Prostate gland (tissue), 2 donors: Measurements from ENCODE around the gene NUDT2.

ENCODE experiments used
- POLR2AphosphoS5 ChIP-seq: sonication (generic); formaldehyde crosslinking; IDR thresholded peaks from one replicate; pipeline ENCODE4 v1.6.1; 2017; ENCODE audit warnings: antibody characterized with exemption
- TF ChIP-seq, protein P1 (sequence below), 4 experiments: fragments of 200-600 bp in 2 of 4; fragments of 450-650 bp in 2 of 4; sonication (generic) in 2 of 4; IDR thresholded peaks; 1 replicate in 3 of 4; 2 replicates in 1 of 4; pipeline ENCODE4 v1.5.1; 2016 to 2019; ENCODE audit warnings: antibody characterized with exemption in 4 of 4, mild to moderate bottlenecking in 2 of 4, moderate library complexity in 2 of 4

DNA sequence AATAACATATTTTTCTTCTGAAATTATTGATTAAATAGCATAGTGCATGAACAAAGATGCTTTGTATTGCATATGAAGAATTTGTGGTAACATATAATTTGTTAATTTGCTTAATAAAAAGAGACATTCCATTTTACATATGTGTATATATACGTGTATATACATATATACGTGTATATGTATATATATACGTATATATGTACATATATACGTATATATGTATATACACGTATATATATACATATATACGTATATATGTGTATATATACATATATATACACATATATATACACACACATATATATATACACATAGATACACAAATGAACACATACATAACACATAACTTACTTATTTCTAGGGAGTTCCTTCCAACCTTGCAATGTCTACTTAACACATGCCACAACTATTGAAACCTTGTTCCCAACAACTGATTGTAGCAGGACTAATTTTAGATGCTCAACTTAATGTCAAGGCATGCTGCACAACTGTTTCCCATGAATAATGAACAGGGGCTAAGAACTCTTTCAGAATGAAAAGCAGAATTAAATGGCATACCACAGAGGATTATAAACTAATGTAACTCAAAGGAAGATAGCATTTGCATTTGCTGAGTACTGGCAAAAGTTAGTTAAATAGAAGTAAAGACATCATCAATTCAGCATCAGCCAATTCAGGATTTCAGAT lies 17.7 kb upstream of the NUDT2 start:
- TF ChIP-seq, protein P1, sequence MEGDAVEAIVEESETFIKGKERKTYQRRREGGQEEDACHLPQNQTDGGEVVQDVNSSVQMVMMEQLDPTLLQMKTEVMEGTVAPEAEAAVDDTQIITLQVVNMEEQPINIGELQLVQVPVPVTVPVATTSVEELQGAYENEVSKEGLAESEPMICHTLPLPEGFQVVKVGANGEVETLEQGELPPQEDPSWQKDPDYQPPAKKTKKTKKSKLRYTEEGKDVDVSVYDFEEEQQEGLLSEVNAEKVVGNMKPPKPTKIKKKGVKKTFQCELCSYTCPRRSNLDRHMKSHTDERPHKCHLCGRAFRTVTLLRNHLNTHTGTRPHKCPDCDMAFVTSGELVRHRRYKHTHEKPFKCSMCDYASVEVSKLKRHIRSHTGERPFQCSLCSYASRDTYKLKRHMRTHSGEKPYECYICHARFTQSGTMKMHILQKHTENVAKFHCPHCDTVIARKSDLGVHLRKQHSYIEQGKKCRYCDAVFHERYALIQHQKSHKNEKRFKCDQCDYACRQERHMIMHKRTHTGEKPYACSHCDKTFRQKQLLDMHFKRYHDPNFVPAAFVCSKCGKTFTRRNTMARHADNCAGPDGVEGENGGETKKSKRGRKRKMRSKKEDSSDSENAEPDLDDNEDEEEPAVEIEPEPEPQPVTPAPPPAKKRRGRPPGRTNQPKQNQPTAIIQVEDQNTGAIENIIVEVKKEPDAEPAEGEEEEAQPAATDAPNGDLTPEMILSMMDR (IDR thresholded peaks at IDR 0.05), result no peak
- TF ChIP-seq POLR2AphosphoS5, result no peak
